IMR-90 (cell line): ENCODE results near the gene ISOC1. TPM values are rescaled to one million over a fixed set of nuclear protein-coding genes. Genes with fewer than 3 reads are reported as not detected.

Experiments
- ATAC-seq: fragments of 200-7000 bp; cut with Tn5 transposase; 2 replicates; pipeline ENCODE4 v1.9.1; 2020; ENCODE audit warnings: low read depth, mild to moderate bottlenecking, moderate library complexity
- BruUV-seq: library from RNA; stranded (reverse); fragments of 400-500 nt; replicated peaks from 2 replicates; lab custom pipeline; 2021; lab: Mats Ljungman, UMichigan
- CTCF ChIA-PET: fragments of 300-600 bp; formaldehyde crosslinking; extraction: SDS; loops from one replicate; lab custom pipeline; 2021; ENCODE audit warnings: antibody characterized with exemption; lab: Yijun Ruan, JAX
- POLR2A ChIA-PET: fragments of 300-600 bp; sonication (Branson Sonifier 250); formaldehyde crosslinking; loops from one replicate; lab custom pipeline; 2022; ENCODE audit warnings: antibody characterized with exemption; ENCODE audit not compliant: unreplicated experiment; lab: Charles Lee
- DNase-seq: peaks from one replicate; pipeline ENCODE4 v3.0.0; 2013
- H2AFZ ChIP-seq: replicated peaks from 2 replicates; pipeline ENCODE3; 2013; ENCODE audit warnings: low read length, mild to moderate bottlenecking; ENCODE audit not compliant: poor library complexity
- H2AK5ac ChIP-seq: 2 replicates; pipeline ENCODE4 v1.6.1; 2013; ENCODE audit warnings: low read depth, low read length, inconsistent platforms
- H2AK9ac ChIP-seq: replicated peaks from 2 replicates; pipeline ENCODE3; 2013; ENCODE audit warnings: mild to moderate bottlenecking, low read depth, low read length, moderate library complexity; ENCODE audit not compliant: poor library complexity
- H2BK120ac ChIP-seq: 2 replicates; pipeline ENCODE4 v1.6.1; 2013; ENCODE audit warnings: low read depth, low read length, inconsistent platforms
- H2BK15ac ChIP-seq: 3 replicates; pipeline ENCODE4 v1.6.1; 2013; ENCODE audit warnings: low read depth, low read length, inconsistent platforms
- H2BK20ac ChIP-seq: 2 replicates; pipeline ENCODE4 v1.6.1; 2013; ENCODE audit warnings: low read depth, mild to moderate bottlenecking, inconsistent platforms, low read length, moderate library complexity
- H2BK5ac ChIP-seq: 2 replicates; pipeline ENCODE4 v1.6.1; 2013; ENCODE audit warnings: mild to moderate bottlenecking, low read depth, low read length, inconsistent platforms; ENCODE audit not compliant: poor library complexity, severe bottlenecking
- H3K14ac ChIP-seq: replicated peaks from 2 replicates; pipeline ENCODE4 v1.6.1; 2013; ENCODE audit warnings: low read depth, low read length, inconsistent platforms
- H3K18ac ChIP-seq: 2 replicates; pipeline ENCODE4 v1.6.1; 2013; ENCODE audit warnings: low read depth, low read length, control low read depth
- H3K23ac ChIP-seq: 2 replicates; pipeline ENCODE4 v1.6.1; 2013; ENCODE audit warnings: low read depth, low read length, inconsistent platforms
- H3K27ac ChIP-seq: 2 replicates; pipeline ENCODE4 v1.5.1; 2013; ENCODE audit warnings: mild to moderate bottlenecking, control low read depth, low read length; ENCODE audit not compliant: insufficient read depth
- H3K27me3 ChIP-seq: 2 replicates; pipeline ENCODE4 v1.6.1; 2013; ENCODE audit warnings: low read length; ENCODE audit not compliant: control insufficient read depth, insufficient read depth
- H3K36me3 ChIP-seq: 2 replicates; pipeline ENCODE4 v1.6.1; 2013; ENCODE audit warnings: low read length, mixed read lengths; ENCODE audit not compliant: control insufficient read depth, insufficient read depth
- H3K4ac ChIP-seq: 2 replicates; pipeline ENCODE4 v1.6.1; 2013; ENCODE audit warnings: low read depth, low read length, inconsistent platforms
- H3K4me1 ChIP-seq: 2 replicates; pipeline ENCODE4 v1.6.1; 2013; ENCODE audit warnings: low read length, mixed read lengths; ENCODE audit not compliant: control insufficient read depth, insufficient read depth
- H3K4me2 ChIP-seq: 2 replicates; pipeline ENCODE4 v1.6.1; 2013; ENCODE audit warnings: low read depth, mild to moderate bottlenecking, control low read depth, low read length, moderate library complexity
- H3K4me3 ChIP-seq: 2 replicates; pipeline ENCODE4 v1.5.1; 2013; ENCODE audit warnings: low read depth, mild to moderate bottlenecking, control low read depth, low read length, moderate library complexity; ENCODE audit not compliant: insufficient read depth
- H3K56ac ChIP-seq: 2 replicates; pipeline ENCODE4 v1.6.1; 2013; ENCODE audit warnings: low read length, inconsistent platforms; ENCODE audit not compliant: insufficient read depth; ENCODE audit errors: extremely low read depth
- H3K79me1 ChIP-seq, 2 experiments: 2 replicates each; pipeline ENCODE4 v1.6.1; 2013; ENCODE audit warnings: low read length in 2 of 2, inconsistent platforms in 1 of 2, low read depth in 1 of 2
- H3K9ac ChIP-seq: 2 replicates; pipeline ENCODE4 v1.6.1; 2013; ENCODE audit warnings: low read depth, low read length, control low read depth
- H3K9me1 ChIP-seq: 2 replicates; pipeline ENCODE4 v1.6.1; 2013; ENCODE audit warnings: low read length, inconsistent platforms; ENCODE audit not compliant: insufficient read depth
- H3K9me3 ChIP-seq: 2 replicates; pipeline ENCODE4 v1.6.1; 2013; ENCODE audit warnings: low read length; ENCODE audit not compliant: control insufficient read depth, insufficient read depth
- H4K20me1 ChIP-seq: 2 replicates; pipeline ENCODE4 v1.6.1; 2013; ENCODE audit warnings: low read length, inconsistent platforms; ENCODE audit not compliant: insufficient read depth
- H4K5ac ChIP-seq: 2 replicates; pipeline ENCODE4 v1.6.1; 2013; ENCODE audit warnings: mild to moderate bottlenecking, low read depth, low read length, control low read depth
- H4K8ac ChIP-seq, 2 experiments: 2 replicates each; pipeline ENCODE4 v1.6.1; 2013; ENCODE audit warnings: low read depth in 2 of 2, low read length in 2 of 2, control low read depth in 1 of 2, inconsistent platforms in 1 of 2
- H4K91ac ChIP-seq: 2 replicates; pipeline ENCODE4 v1.6.1; 2013; ENCODE audit warnings: low read depth, low read length, inconsistent platforms; ENCODE audit not compliant: insufficient read depth
- BHLHE40 ChIP-seq: fragments of 150-350 bp; IDR thresholded peaks from 2 replicates; pipeline ENCODE4 v1.6.1; 2016; ENCODE audit warnings: mild to moderate bottlenecking, low read depth, low read length
- CEBPB ChIP-seq: IDR thresholded peaks from 2 replicates; pipeline ENCODE4 v1.6.1; 2012; ENCODE audit warnings: low read depth, low read length, improper control_type of control experiment
- CHD1 ChIP-seq: IDR thresholded peaks from 2 replicates; pipeline ENCODE4 v1.6.1; 2012; ENCODE audit warnings: low read depth, low read length, improper control_type of control experiment
- CTCF ChIP-seq: conservative IDR thresholded peaks from 2 replicates; pipeline ENCODE4 v1.5.1; 2012; ENCODE audit warnings: mild to moderate bottlenecking, low read depth, low read length, improper control_type of control experiment
- ELK1 ChIP-seq: fragments of 150-350 bp; IDR thresholded peaks from 2 replicates; pipeline ENCODE4 v1.6.1; 2016; ENCODE audit warnings: low read depth, mild to moderate bottlenecking, low read length, moderate library complexity, borderline replicate concordance
- FOS ChIP-seq: fragments of 150-350 bp; IDR thresholded peaks from 2 replicates; pipeline ENCODE4 v1.6.1; 2016; ENCODE audit warnings: low read depth, low read length
- MAFK ChIP-seq: IDR thresholded peaks from 2 replicates; pipeline ENCODE4 v1.6.1; 2012; ENCODE audit warnings: low read depth, low read length, improper control_type of control experiment
- MAZ ChIP-seq: IDR thresholded peaks from 2 replicates; pipeline ENCODE4 v1.6.1; 2012; ENCODE audit warnings: low read depth, mild to moderate bottlenecking, low read length, improper control_type of control experiment, moderate library complexity, borderline replicate concordance
- MXI1 ChIP-seq: IDR thresholded peaks from 2 replicates; pipeline ENCODE4 v1.6.1; 2012; ENCODE audit warnings: low read depth, mild to moderate bottlenecking, low read length, moderate library complexity, borderline replicate concordance
- NFE2L2 ChIP-seq: fragments of 150-350 bp; IDR thresholded peaks from 2 replicates; pipeline ENCODE4 v1.6.1; 2016; ENCODE audit warnings: low read depth, mild to moderate bottlenecking, low read length
- POLR2A ChIP-seq: IDR thresholded peaks from 2 replicates; pipeline ENCODE4 v1.6.1; 2012; ENCODE audit warnings: mild to moderate bottlenecking, low read depth, low read length
- RAD21 ChIP-seq: IDR thresholded peaks from 2 replicates; pipeline ENCODE4 v1.6.1; 2012; ENCODE audit warnings: low read length, improper control_type of control experiment
- RCOR1 ChIP-seq: IDR thresholded peaks from 2 replicates; pipeline ENCODE4 v1.6.1; 2012; ENCODE audit warnings: mild to moderate bottlenecking, low read length, improper control_type of control experiment; ENCODE audit not compliant: insufficient replicate concordance
- RFX5 ChIP-seq: IDR thresholded peaks from 2 replicates; pipeline ENCODE4 v1.8.0; 2012; ENCODE audit warnings: low read depth, mild to moderate bottlenecking, low read length, moderate library complexity
- SMC3 ChIP-seq: fragments of 150-350 bp; IDR thresholded peaks from 2 replicates; pipeline ENCODE4 v1.6.1; 2016; ENCODE audit warnings: low read depth, mild to moderate bottlenecking, antibody characterized with exemption, low read length, moderate library complexity
- USF2 ChIP-seq: fragments of 150-350 bp; IDR thresholded peaks from 2 replicates; pipeline ENCODE4 v1.6.1; 2017; ENCODE audit warnings: mild to moderate bottlenecking, antibody characterized with exemption, low read length, low read depth
- dilution Hi-C: fragments of 300-500 bp; cut with HindIII; formaldehyde crosslinking; loops from one replicate; pipeline ENCODE4 v1.14.3; 2018; ENCODE audit warnings: low sequenced_read_pairs; ENCODE audit not compliant: unreplicated experiment
- in situ Hi-C: fragments of 300-500 bp; cut with MboI; formaldehyde crosslinking; loops from 3 replicates; pipeline ENCODE4 v1.14.3; 2019; ENCODE audit warnings: low sequenced_read_pairs, inconsistent platforms, mixed read lengths
- intact Hi-C: fragments of 100-400 bp; cut with micrococcal nuclease; formaldehyde crosslinking; loops from 2 replicates; pipeline ENCODE4 v1.10.0; 2022
- polyA plus RNA-seq, 3 experiments: library from polyadenylated mRNA; depleted of rRNA; stranded (reverse); fragments of >200 nt; gene quantifications; 2 replicates each; pipeline ENCODE4 v1.2.3, GENCODE V29; 2012; ENCODE audit warnings: low replicate concordance in 1 of 3
- total RNA-seq: library from RNA; depleted of rRNA; stranded (reverse); fragments of >200 nt; gene quantifications from 2 replicates; pipeline ENCODE4 v1.2.3, GENCODE V29; 2012

The ISOC1 gene
- total and polyA plus RNA-seq, 2 of the 4 experiments (the other 2 are of a cell fraction): 10.8 to 11.6 TPM

- ChIA-PET CTCF (no interaction called here), POLR2A (no interaction called here)
- intact Hi-C loops (no loop called here), in situ Hi-C loops (no loop called here), dilution Hi-C loops (no loop called here)
- Histone ChIP-seq H3K56ac (no peak overlapping the region), H2AK5ac (no peak overlapping the region), H2BK5ac (no peak overlapping the region), H4K20me1 (no peaks in the 10 kb centered on the region), H4K5ac (no peak overlapping the region), H3K9me1 (no peaks in the 10 kb centered on the region), H3K4me1 (no peaks in the 10 kb centered on the region), H2BK15ac (no peak overlapping the region), H3K18ac (no peak overlapping the region), H3K27me3 (no peaks in the 10 kb centered on the region), H3K4me3 (no peak overlapping the region), H3K4me2 (no peak overlapping the region), H3K27ac (no peak overlapping the region), H3K9ac (no peak overlapping the region), H3K4ac (no peak overlapping the region), H3K23ac (no peak overlapping the region), H2AFZ (no peak overlapping the region), H3K9me3 (no peaks in the 10 kb centered on the region), H2BK120ac (no peak overlapping the region), H2AK9ac (no peak overlapping the region), H3K79me1 (no peaks in the 10 kb centered on the region), H2BK20ac (no peak overlapping the region), H4K8ac (no peak overlapping the region), H4K91ac (no peak overlapping the region), H3K36me3 (no peaks in the 10 kb centered on the region), H3K14ac (no peak overlapping the region)
- TF ChIP-seq FOS: no peak
- no peak for TF ChIP-seq USF2
- TF ChIP-seq RAD21: no peak
- no peak for TF ChIP-seq SMC3
- TF ChIP-seq RFX5: no peak
- no peak for TF ChIP-seq ELK1
- TF ChIP-seq MXI1: no peak
- no peak for TF ChIP-seq BHLHE40
- TF ChIP-seq RCOR1: no peak
- no peak for TF ChIP-seq MAFK
- no peak for TF ChIP-seq CTCF
- TF ChIP-seq CEBPB: no peak
- no peak for TF ChIP-seq NFE2L2
- no peak for TF ChIP-seq POLR2A
- TF ChIP-seq CHD1: no peak
- TF ChIP-seq MAZ: no peak
- ATAC-seq (no peak), DNase-seq (no peak)
- no TSS peak for BruUV-seq
These were observed 26.8 kb upstream of the ISOC1 start for GRCh38 chr5:129067745-129068144.
